Bronchial epithelial cell (primary cell): ENCODE data around the gene EPS15. TPM values are rescaled to one million over a fixed set of nuclear protein-coding genes. Genes with fewer than 3 reads are reported as not detected.

ENCODE experiments used
- DNase-seq: peaks from one replicate; pipeline ENCODE4 v3.0.0-alpha.2; 2010; ENCODE audit warnings: low read depth
- FAIRE-seq: peaks from 2 replicates; lab custom pipeline; 2011; peaks lifted over from hg19 to GRCh38; lab: Jason Lieb, UNC
- H3K27me3 ChIP-seq: 2 replicates; pipeline ENCODE4 v1.5.1; 2011; ENCODE audit warnings: low read length; ENCODE audit not compliant: control insufficient read depth, insufficient read depth
- H3K36me3 ChIP-seq: 2 replicates; pipeline ENCODE4 v1.5.1; 2011; ENCODE audit warnings: low read length; ENCODE audit not compliant: control insufficient read depth, insufficient read depth
- H3K4me3 ChIP-seq: 2 replicates; pipeline ENCODE4 v1.5.1; 2011; ENCODE audit warnings: mild to moderate bottlenecking, low read depth, low read length, control low read depth
- CTCF ChIP-seq: IDR thresholded peaks from 2 replicates; pipeline ENCODE4 v1.5.1; 2011; ENCODE audit warnings: mild to moderate bottlenecking, moderate library complexity, low read length, control low read depth, inconsistent platforms; ENCODE audit not compliant: insufficient read depth, severe bottlenecking
- total RNA-seq: library from RNA; depleted of rRNA; stranded (reverse); fragments of >200 nt; gene quantifications from 2 replicates; pipeline ENCODE4 v1.2.1, GENCODE V29; 2014

EPS15 gene
- total RNA-seq, 1 donor from 2014 or later = 34.8 TPM

GRCh38 chr1:51329443-51330325, 189.4 kb downstream of the EPS15 start:
- TF ChIP-seq CTCF = no peak
- Histone ChIP-seq H3K36me3 (no peaks in the 10 kb centered on the region), H3K27me3 (no peaks in the 10 kb centered on the region), H3K4me3 (peak overlapping the region; percentile 40)
- FAIRE-seq (no peak), DNase-seq (no peak)

- no peak for FAIRE-seq
Observed at GRCh38 chr1:51328926-51329325, 190.1 kb downstream of the EPS15 start.

GRCh38 chr1:51328279-51328678, 190.8 kb downstream of the EPS15 start:
- no peaks in the 10 kb centered on the region for H3K27me3 ChIP-seq
- H3K36me3 ChIP-seq = no peaks in the 10 kb centered on the region
- TF ChIP-seq CTCF = no peak
- FAIRE-seq = no peak
- H3K4me3 ChIP-seq = no peak overlapping the region
- DNase-seq = peak; percentile 7

More at GRCh38 chr1:51328926-51329325, 190.1 kb downstream of the EPS15 start:
- no peak for TF ChIP-seq CTCF
- no peak for DNase-seq
- Histone ChIP-seq H3K4me3 (no peak overlapping the region), H3K27me3 (no peaks in the 10 kb centered on the region), H3K36me3 (no peaks in the 10 kb centered on the region)

GRCh38 chr1:51327386-51327785, 191.7 kb downstream of the EPS15 start:
- H3K27me3 ChIP-seq = no peaks in the 10 kb centered on the region
- H3K4me3 ChIP-seq = no peak overlapping the region
- no peak for TF ChIP-seq CTCF
- no peak for FAIRE-seq
- peak; percentile 15 for DNase-seq
- no peaks in the 10 kb centered on the region for H3K36me3 ChIP-seq

- no peak for FAIRE-seq
- no peak for TF ChIP-seq CTCF
- Histone ChIP-seq H3K4me3 (no peak overlapping the region), H3K36me3 (no peaks in the 10 kb centered on the region), H3K27me3 (no peaks in the 10 kb centered on the region)
- DNase-seq = no peak
Observed at GRCh38 chr1:51326839-51327238, 192.2 kb downstream of the EPS15 start.
